H1 (cell line): ENCODE results near the gene TAPT1. TPM values are rescaled to one million over a fixed set of nuclear protein-coding genes. Genes with fewer than 3 reads are reported as not detected.

Experiments used
- CTCF ChIA-PET: fragments of 300-600 bp; sonication (Branson Sonifier 250); formaldehyde crosslinking; loops from one replicate; lab custom pipeline; 2021; ENCODE audit not compliant: partially characterized antibody; lab: Charles Lee
- POLR2A ChIA-PET: fragments of 300-600 bp; sonication (Branson Sonifier 250); formaldehyde crosslinking; loops from one replicate; lab custom pipeline; 2021; ENCODE audit warnings: inconsistent platforms; ENCODE audit not compliant: partially characterized antibody; lab: Charles Lee
- DNase-seq, 2 experiments: peaks; one replicate each; pipeline versions ENCODE4 v3.0.0 to v3.0.0-alpha.2; 2010 to 2022; ENCODE audit warnings: low spot score in 2 of 2, low read depth in 1 of 2, mixed read lengths in 1 of 2
- FAIRE-seq: peaks from 2 replicates; lab custom pipeline; 2011; peaks lifted over from hg19 to GRCh38; lab: Jason Lieb, UNC
- H2AFZ ChIP-seq: 2 replicates; pipeline ENCODE4 v1.8.1; 2012; ENCODE audit warnings: low read length, inconsistent platforms
- H2AK5ac ChIP-seq: 2 replicates; pipeline ENCODE4 v1.6.1; 2013; ENCODE audit warnings: low read depth, low read length
- H2BK120ac ChIP-seq: replicated peaks from 2 replicates; pipeline ENCODE3; 2013; ENCODE audit warnings: low read depth, low read length, inconsistent platforms
- H2BK12ac ChIP-seq: 2 replicates; pipeline ENCODE4 v1.6.1; 2013; ENCODE audit warnings: low read depth, low read length
- H2BK15ac ChIP-seq: 2 replicates; pipeline ENCODE4 v1.6.1; 2013; ENCODE audit warnings: low read length
- H2BK20ac ChIP-seq: 2 replicates; pipeline ENCODE4 v1.6.1; 2013; ENCODE audit warnings: low read length
- H2BK5ac ChIP-seq: 2 replicates; pipeline ENCODE4 v1.6.1; 2013; ENCODE audit warnings: low read depth, low read length
- H3K14ac ChIP-seq: 2 replicates; pipeline ENCODE4 v1.6.1; 2013; ENCODE audit warnings: inconsistent platforms; ENCODE audit not compliant: insufficient read length
- H3K18ac ChIP-seq: 2 replicates; pipeline ENCODE4 v1.6.1; 2013; ENCODE audit warnings: low read length; ENCODE audit errors: extremely low read depth
- H3K23ac ChIP-seq: 2 replicates; pipeline ENCODE4 v1.6.1; 2013; ENCODE audit warnings: inconsistent platforms; ENCODE audit not compliant: insufficient read length
- H3K23me2 ChIP-seq: 2 replicates; pipeline ENCODE4 v1.6.1; 2013; ENCODE audit warnings: low read depth, low read length
- H3K27ac ChIP-seq: 2 replicates; pipeline ENCODE4 v1.6.1; 2011; ENCODE audit warnings: low read depth, low read length, inconsistent platforms
- H3K27me3 ChIP-seq, 4 experiments: replicated peaks in 1 of 4; 1 replicate in 1 of 4; 2 replicates in 3 of 4; pipeline versions ENCODE4 v1.6.1 to v1.8.1; 2011 to 2013; ENCODE audit warnings: low read length in 3 of 4, mild to moderate bottlenecking in 3 of 4, inconsistent platforms in 2 of 4, mixed read lengths in 2 of 4, moderate library complexity in 1 of 4; ENCODE audit not compliant: control insufficient read depth in 3 of 4, insufficient read depth in 3 of 4; ENCODE audit errors: extremely low read depth in 1 of 4
- H3K36me3 ChIP-seq, 4 experiments: 2 replicates each; pipeline versions ENCODE4 v1.6.1 to v1.8.1; 2011 to 2013; ENCODE audit warnings: mild to moderate bottlenecking in 4 of 4, low read length in 3 of 4, moderate library complexity in 2 of 4, control low read depth in 1 of 4, inconsistent platforms in 1 of 4; ENCODE audit not compliant: insufficient read depth in 4 of 4, control insufficient read depth in 2 of 4
- H3K4ac ChIP-seq: replicated peaks from 2 replicates; pipeline ENCODE3; 2013; ENCODE audit warnings: low read length, low read depth, mixed read lengths, inconsistent platforms; ENCODE audit not compliant: insufficient read length
- H3K4me1 ChIP-seq, 4 experiments: replicated peaks in 1 of 4; 1 replicate in 1 of 4; 2 replicates in 3 of 4; pipeline versions ENCODE4 v1.6.1 to v1.8.1; 2011 to 2013; ENCODE audit warnings: low read length in 3 of 4, inconsistent platforms in 2 of 4, mixed read lengths in 1 of 4; ENCODE audit not compliant: insufficient read depth in 4 of 4, control insufficient read depth in 3 of 4
- H3K4me2 ChIP-seq, 2 experiments: 2 replicates each; pipeline versions ENCODE4 v1.6.1 to v1.8.1; 2011 to 2013; ENCODE audit warnings: low read depth in 2 of 2, low read length in 2 of 2, control low read depth in 1 of 2, inconsistent platforms in 1 of 2, mild to moderate bottlenecking in 1 of 2; ENCODE audit not compliant: insufficient read depth in 1 of 2
- H3K4me3 ChIP-seq, 4 experiments: fragments of 200-600, 300-600 bp in 1 of 4; sonication (generic), shearing (Covaris generic), sonication (Bioruptor Twin) in 1 of 4; 2 replicates each; pipeline versions ENCODE4 v1.5.1 to v1.8.1; 2011 to 2016; ENCODE audit warnings: low read length in 4 of 4, low read depth in 3 of 4, control low read depth in 2 of 4, inconsistent platforms in 2 of 4, mild to moderate bottlenecking in 2 of 4, mixed read lengths in 1 of 4, moderate library complexity in 1 of 4; ENCODE audit not compliant: insufficient read depth in 2 of 4; ENCODE audit errors: extremely low read depth in 1 of 4
- H3K56ac ChIP-seq: replicated peaks from 2 replicates; pipeline ENCODE3; 2013; ENCODE audit warnings: low read depth, mild to moderate bottlenecking, mixed read lengths, low read length, inconsistent platforms; ENCODE audit not compliant: insufficient read length
- H3K79me1 ChIP-seq: 2 replicates; pipeline ENCODE4 v1.6.1; 2013; ENCODE audit warnings: low read depth, low read length, control low read depth
- H3K79me2 ChIP-seq, 2 experiments: 2 replicates each; pipeline versions ENCODE4 v1.6.1 to v1.8.1; 2012 to 2013; ENCODE audit warnings: low read length in 2 of 2, mild to moderate bottlenecking in 2 of 2, inconsistent platforms in 1 of 2; ENCODE audit not compliant: insufficient read depth in 2 of 2, control insufficient read depth in 1 of 2
- H3K9ac ChIP-seq, 4 experiments: replicated peaks in 1 of 4; 1 replicate in 1 of 4; 2 replicates in 3 of 4; pipeline versions ENCODE4 v1.6.1 to v1.8.1; 2011 to 2013; ENCODE audit warnings: low read depth in 3 of 4, low read length in 3 of 4, control low read depth in 2 of 4, mild to moderate bottlenecking in 2 of 4, moderate library complexity in 2 of 4, inconsistent platforms in 1 of 4; ENCODE audit errors: extremely low read depth in 1 of 4
- H3K9me3 ChIP-seq, 2 experiments: 2 replicates each; pipeline versions ENCODE4 v1.6.1 to v1.8.1; 2012 to 2013; ENCODE audit warnings: mild to moderate bottlenecking in 2 of 2, moderate library complexity in 2 of 2, control low read depth in 1 of 2, inconsistent platforms in 1 of 2, low read depth in 1 of 2, low read length in 1 of 2, mixed read lengths in 1 of 2; ENCODE audit not compliant: insufficient read depth in 2 of 2
- H4K20me1 ChIP-seq, 2 experiments: replicated peaks in 1 of 2; 2 replicates each; pipeline versions ENCODE3 to v1.8.1; 2011 to 2013; ENCODE audit warnings: inconsistent platforms in 2 of 2, low read length in 2 of 2, mild to moderate bottlenecking in 1 of 2; ENCODE audit not compliant: insufficient read depth in 2 of 2, control insufficient read depth in 1 of 2
- H4K5ac ChIP-seq: 2 replicates; pipeline ENCODE4 v1.6.1; 2013; ENCODE audit warnings: low read length, low read depth, mixed read lengths, inconsistent platforms; ENCODE audit not compliant: insufficient read length
- H4K8ac ChIP-seq: 2 replicates; pipeline ENCODE4 v1.8.0; 2013; ENCODE audit warnings: mild to moderate bottlenecking, moderate library complexity, low read length, inconsistent platforms; ENCODE audit not compliant: insufficient read depth; ENCODE audit errors: extremely low read depth
- H4K91ac ChIP-seq: replicated peaks from 2 replicates; pipeline ENCODE3; 2013; ENCODE audit warnings: low read length, mixed read lengths, inconsistent platforms; ENCODE audit not compliant: insufficient read length
- KDM1A ChIP-seq: fragments of 200-600, 300-600 bp; sonication (generic); IDR thresholded peaks from 2 replicates; pipeline ENCODE4 v1.7.1; 2016; ENCODE audit warnings: mild to moderate bottlenecking, low read length, borderline replicate concordance
- SIRT6 ChIP-seq: IDR thresholded peaks from one replicate; pipeline ENCODE4 v1.7.1; 2012; ENCODE audit warnings: low read length, inconsistent platforms
- TCF12 ChIP-seq: IDR thresholded peaks from 2 replicates; pipeline ENCODE4 v1.6.1; 2011; ENCODE audit warnings: low read depth, mild to moderate bottlenecking, low read length
- WGBS, 2 experiments: shearing (Covaris generic) in 1 of 2; methylation state at CpG; one replicate each; pipeline versions ENCODE4 v1.1.6 to v1.1.7; 2013 to 2015; ENCODE audit warnings: low lambda C conversion rate in 2 of 2, mixed read lengths in 2 of 2, inconsistent platforms in 1 of 2, low coverage in 1 of 2, missing lambda C conversion rate in 1 of 2; ENCODE audit not compliant: insufficient replicate concordance in 2 of 2, insufficient coverage in 1 of 2, insufficient read length in 1 of 2; ENCODE audit errors: extremely low coverage in 1 of 2, missing lambda C conversion rate in 1 of 2; 5-methylcytosine and 5-hydroxymethylcytosine counted together
- polyA plus RNA-seq, 7 experiments: library from polyadenylated mRNA; depleted of rRNA in 3 of 7; stranded (reverse) in 5 of 7; unstranded in 2 of 7; fragments of >200 nt in 5 of 7; fragments of 200-250 nt in 2 of 7; gene quantifications; 1 replicate in 5 of 7; 2 replicates in 1 of 7; 4 replicates in 1 of 7; pipeline versions ENCODE4 v1.2.1 to v1.2.3, GENCODE V29; 2011 to 2013; ENCODE audit warnings: missing spikeins in 2 of 7, mixed read lengths in 2 of 7
- total RNA-seq: library from RNA; stranded (reverse); fragmentation: NEBNext Ultra II Directional; extraction: Animal tissue kit (Norgen Biotek cat#: 25700); gene quantifications from 2 replicates; pipeline ENCODE4 v1.2.1, GENCODE V29; 2021

Gene TAPT1
- total and polyA plus RNA-seq, 2 of the 8 experiments (the other 6 are each of a cell fraction or from before 2014, with no cell fraction given), result 4.2 to 15.3 TPM

- POLR2A ChIA-PET, result no interaction called here
These were observed 106.3 kb downstream of the TAPT1 start for GRCh38 chr4:16119981-16120380.

More at GRCh38 chr4:16119981-16120380, 106.3 kb downstream of the TAPT1 start:
- no peak overlapping the region for H3K4me2 ChIP-seq
- no peaks in the 10 kb centered on the region for H3K23me2 ChIP-seq
- no peak overlapping the region for H2BK120ac ChIP-seq
- no peak overlapping the region for H2AK5ac ChIP-seq
- no peaks in the 10 kb centered on the region for H3K79me1 ChIP-seq
- no peak overlapping the region for H3K4ac ChIP-seq
- H3K4me3 ChIP-seq, result no peak overlapping the region
- CTCF ChIA-PET, result no interaction called here
- no peak overlapping the region for H2BK5ac ChIP-seq
- no peak for DNase-seq
- H3K4me1 ChIP-seq, result peaks cover 0 to 2% (median 0%) of the 10 kb centered on the region in 4 experiments; a peak in 2 of 7 replicates
- peak overlapping the region; percentile 74; the same call in 1 of the 2 replicates for H4K8ac ChIP-seq
- TF ChIP-seq KDM1A (no peak), TCF12 (no peak), SIRT6 (no peak)
- no peaks in the 10 kb centered on the region for H3K9me3 ChIP-seq
- no peak overlapping the region for H2BK12ac ChIP-seq
- H3K23ac ChIP-seq, result no peak overlapping the region
- no peak overlapping the region for H3K27ac ChIP-seq
- no peaks in the 10 kb centered on the region for H3K36me3 ChIP-seq
- no peaks in the 10 kb centered on the region for H3K79me2 ChIP-seq
- no peak overlapping the region for H3K56ac ChIP-seq
- no peak overlapping the region for H2BK20ac ChIP-seq
- no peak overlapping the region for H3K9ac ChIP-seq
- H4K20me1 ChIP-seq, result no peaks in the 10 kb centered on the region
- 78% methylated on average over 4 of the region's 4 CpGs; no CpG with 5 or more reads in 1 of the 2 experiments for WGBS, 2 experiments
- FAIRE-seq, result no peak
- H3K14ac ChIP-seq, result no peak overlapping the region
- no peaks in the 10 kb centered on the region for H3K27me3 ChIP-seq
- no peak overlapping the region for H3K18ac ChIP-seq
- H2BK15ac ChIP-seq, result no peak overlapping the region
- no peak overlapping the region for H4K91ac ChIP-seq
- no peak overlapping the region for H4K5ac ChIP-seq
- no peak overlapping the region for H2AFZ ChIP-seq
